Glutamatergic neuron (in vitro differentiated cells): ENCODE data around the gene LRRC41. TPM values are rescaled to one million over a fixed set of nuclear protein-coding genes. Genes with fewer than 3 reads are reported as not detected.

Source experiments
- DNase-seq: peaks from one replicate; pipeline ENCODE4 v3.0.0; 2022
- H3K27ac Mint-ChIP-seq: one replicate; pipeline ENCODE4 v1.8.0; 2020; ENCODE audit warnings: mild to moderate bottlenecking, mixed read lengths, inconsistent platforms; ENCODE audit not compliant: unreplicated experiment
- H3K27me3 Mint-ChIP-seq: one replicate; pipeline ENCODE4 v1.8.0; 2020; ENCODE audit warnings: mild to moderate bottlenecking, moderate library complexity, mixed read lengths, inconsistent platforms; ENCODE audit not compliant: unreplicated experiment
- H3K36me3 Mint-ChIP-seq: one replicate; pipeline ENCODE4 v1.8.0; 2020; ENCODE audit warnings: mild to moderate bottlenecking, mixed read lengths, inconsistent platforms; ENCODE audit not compliant: unreplicated experiment
- H3K4me1 Mint-ChIP-seq: one replicate; pipeline ENCODE4 v1.8.0; 2020; ENCODE audit warnings: mild to moderate bottlenecking, low read depth, mixed read lengths, inconsistent platforms; ENCODE audit not compliant: unreplicated experiment
- H3K4me3 Mint-ChIP-seq: one replicate; pipeline ENCODE4 v1.8.0; 2020; ENCODE audit warnings: mild to moderate bottlenecking, mixed read lengths, inconsistent platforms; ENCODE audit not compliant: unreplicated experiment
- H3K9me3 Mint-ChIP-seq: one replicate; pipeline ENCODE4 v1.8.0; 2020; ENCODE audit warnings: mild to moderate bottlenecking, moderate library complexity, mixed read lengths, inconsistent platforms; ENCODE audit not compliant: unreplicated experiment
- long read RNA-seq: library from polyadenylated mRNA; unstranded; transcript quantifications from one replicate; pipeline ENCODE4 v2.0.0, GENCODE V29; 2020; ENCODE audit not compliant: unreplicated experiment
- total RNA-seq: library from RNA; stranded (reverse); fragmentation: NEBNext Ultra II Directional; extraction: Animal tissue kit (Norgen Biotek cat#: 25700); gene quantifications from one replicate; pipeline ENCODE4 v1.2.1, GENCODE V29; 2021; ENCODE audit not compliant: unreplicated experiment
- TF ChIP-seq, protein P1 (sequence below): fragments of 200-600 bp; sonication (generic); IDR thresholded peaks from one replicate; pipeline ENCODE4 v1.5.0; 2021; ENCODE audit not compliant: partially characterized antibody, unreplicated experiment

Gene LRRC41
- 77.9 TPM for total RNA-seq
- long read RNA-seq, full-length matches to known transcripts, result 42 of 50 reads
- long read RNA-seq, partial matches to known transcripts, result 5 of 50 reads
- long read RNA-seq, other reads (novel, unspliced or antisense), result 3 of 50 reads

GRCh38 chr1:46303038-46303871, at the start of gene LRRC41, which contains the start of gene UQCRH:
Gene LRRC41, minus strand, starts transcription at chr1:46303616. Its CDS starts 294 bp downstream, at chr1:46303322.
Gene UQCRH, plus strand, starts transcription at chr1:46303698. Its CDS starts 69 bp downstream, at chr1:46303767.
- Mint-ChIP-seq H3K4me1 (peaks cover 29% of the 10 kb centered on the region), H3K4me3 (peak within 1 kb of the TSS; percentile 100), H3K27me3 (peaks cover 4% of the 10 kb centered on the region), H3K27ac (peak within 1 kb of the TSS; percentile 98), H3K36me3 (no peaks in the 10 kb centered on the region), H3K9me3 (peaks cover 9% of the 10 kb centered on the region)
- TF ChIP-seq, protein P1, sequence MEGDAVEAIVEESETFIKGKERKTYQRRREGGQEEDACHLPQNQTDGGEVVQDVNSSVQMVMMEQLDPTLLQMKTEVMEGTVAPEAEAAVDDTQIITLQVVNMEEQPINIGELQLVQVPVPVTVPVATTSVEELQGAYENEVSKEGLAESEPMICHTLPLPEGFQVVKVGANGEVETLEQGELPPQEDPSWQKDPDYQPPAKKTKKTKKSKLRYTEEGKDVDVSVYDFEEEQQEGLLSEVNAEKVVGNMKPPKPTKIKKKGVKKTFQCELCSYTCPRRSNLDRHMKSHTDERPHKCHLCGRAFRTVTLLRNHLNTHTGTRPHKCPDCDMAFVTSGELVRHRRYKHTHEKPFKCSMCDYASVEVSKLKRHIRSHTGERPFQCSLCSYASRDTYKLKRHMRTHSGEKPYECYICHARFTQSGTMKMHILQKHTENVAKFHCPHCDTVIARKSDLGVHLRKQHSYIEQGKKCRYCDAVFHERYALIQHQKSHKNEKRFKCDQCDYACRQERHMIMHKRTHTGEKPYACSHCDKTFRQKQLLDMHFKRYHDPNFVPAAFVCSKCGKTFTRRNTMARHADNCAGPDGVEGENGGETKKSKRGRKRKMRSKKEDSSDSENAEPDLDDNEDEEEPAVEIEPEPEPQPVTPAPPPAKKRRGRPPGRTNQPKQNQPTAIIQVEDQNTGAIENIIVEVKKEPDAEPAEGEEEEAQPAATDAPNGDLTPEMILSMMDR, result no peak
- DNase-seq, result peak; percentile 92

GRCh38 chr1:46352363-46352762, 48.9 kb upstream of the LRRC41 start:
- no peaks in the 10 kb centered on the region for H3K9me3 Mint-ChIP-seq
- H3K36me3 Mint-ChIP-seq, result no peaks in the 10 kb centered on the region
- no peak overlapping the region for H3K27ac Mint-ChIP-seq
- H3K4me1 Mint-ChIP-seq, result no peaks in the 10 kb centered on the region
- no peaks in the 10 kb centered on the region for H3K27me3 Mint-ChIP-seq
- no peak overlapping the region for H3K4me3 Mint-ChIP-seq
- TF ChIP-seq, protein P1, result no peak
- DNase-seq, result no peak

- Mint-ChIP-seq H3K9me3 (peaks cover 8% of the 10 kb centered on the region), H3K27me3 (peaks cover 9% of the 10 kb centered on the region), H3K36me3 (no peaks in the 10 kb centered on the region), H3K27ac (no peak overlapping the region), H3K4me3 (no peak overlapping the region), H3K4me1 (peaks cover 10% of the 10 kb centered on the region)
- TF ChIP-seq, protein P1, result no peak
- no peak for DNase-seq
Measured at GRCh38 chr1:46345281-46345680, 41.9 kb upstream of the LRRC41 start.

DNA sequence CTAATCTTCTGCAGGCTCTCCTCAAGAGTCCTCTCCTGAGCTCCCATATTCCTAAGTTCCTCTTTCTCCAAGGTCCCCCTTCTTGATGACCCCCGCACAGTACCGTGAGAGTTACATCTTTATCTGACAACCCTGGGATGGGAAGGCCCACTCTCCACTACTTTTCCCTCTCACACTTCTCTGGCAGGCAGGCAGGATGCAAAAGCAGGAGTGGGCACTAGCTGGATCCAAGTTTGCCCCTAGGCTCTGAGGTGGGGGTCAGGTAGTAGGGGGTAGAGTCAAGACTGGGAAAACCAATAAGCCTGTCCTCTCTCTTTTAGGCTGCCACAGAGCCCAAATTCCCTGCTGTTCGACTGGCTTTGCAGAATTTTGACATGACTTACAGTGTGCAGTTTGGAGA, 41.1 kb upstream of the LRRC41 start:
- DNase-seq, result no peak
- TF ChIP-seq, protein P1, result no peak
- Mint-ChIP-seq H3K27ac (no peak overlapping the region), H3K9me3 (peaks cover 9% of the 10 kb centered on the region), H3K27me3 (peaks cover 12% of the 10 kb centered on the region), H3K4me3 (no peak overlapping the region), H3K36me3 (no peaks in the 10 kb centered on the region), H3K4me1 (peaks cover 13% of the 10 kb centered on the region)

- peaks cover 9% of the 10 kb centered on the region for H3K9me3 Mint-ChIP-seq
- no peak overlapping the region for H3K27ac Mint-ChIP-seq
- no peaks in the 10 kb centered on the region for H3K36me3 Mint-ChIP-seq
- peaks cover 14% of the 10 kb centered on the region for H3K4me1 Mint-ChIP-seq
- TF ChIP-seq, protein P1, result no peak
- DNase-seq, result no peak
- H3K27me3 Mint-ChIP-seq, result peaks cover 13% of the 10 kb centered on the region
- H3K4me3 Mint-ChIP-seq, result no peak overlapping the region
Measured at GRCh38 chr1:46343705-46344104, 40.3 kb upstream of the LRRC41 start.
